DOHH2 (cell line): ENCODE results near the gene CDHR3.

Experiments used
- H3F3A ChIP-seq: fragments of 200-600 bp; sonication (generic), shearing (Covaris generic); 2 replicates; pipeline ENCODE4 v1.6.0; 2016; ENCODE audit warnings: antibody characterized with exemption, mild to moderate bottlenecking; ENCODE audit not compliant: control insufficient read depth, insufficient read depth
- H3K27ac ChIP-seq: fragments of 200-600 bp; sonication (generic); 2 replicates; pipeline ENCODE4 v1.5.1; 2014; ENCODE audit warnings: low read depth, mild to moderate bottlenecking, low read length, moderate library complexity
- H3K27me3 ChIP-seq: fragments of 200-600 bp; sonication (generic); 2 replicates; pipeline ENCODE4 v1.6.1; 2014; ENCODE audit warnings: mild to moderate bottlenecking, low read length, mixed read lengths; ENCODE audit not compliant: control insufficient read depth
- H3K36me3 ChIP-seq: fragments of 200-600 bp; sonication (generic); 2 replicates; pipeline ENCODE4 v1.6.1; 2014; ENCODE audit warnings: mild to moderate bottlenecking, low read length, moderate library complexity, mixed read lengths; ENCODE audit not compliant: control insufficient read depth
- H3K4me1 ChIP-seq: fragments of 200-600 bp; sonication (generic); 2 replicates; pipeline ENCODE4 v1.6.1; 2014; ENCODE audit warnings: mild to moderate bottlenecking, low read length, mixed read lengths; ENCODE audit not compliant: control insufficient read depth
- H3K4me2 ChIP-seq: fragments of 200-600 bp; sonication (generic); 2 replicates; pipeline ENCODE4 v1.6.0; 2014; ENCODE audit warnings: mild to moderate bottlenecking, low read length, moderate library complexity
- H3K4me3 ChIP-seq: fragments of 200-600 bp; sonication (generic); 2 replicates; pipeline ENCODE4 v1.5.1; 2014; ENCODE audit warnings: mild to moderate bottlenecking, low read length, mixed read lengths
- H3K79me2 ChIP-seq: fragments of 200-600 bp; sonication (generic); 2 replicates; pipeline ENCODE4 v1.6.1; 2014; ENCODE audit warnings: mild to moderate bottlenecking, low read length, mixed read lengths; ENCODE audit not compliant: control insufficient read depth
- H3K9me2 ChIP-seq: fragments of 200-600 bp; sonication (generic); replicated peaks from 2 replicates; pipeline ENCODE4 v1.6.1; 2014; ENCODE audit warnings: mild to moderate bottlenecking, low read length, mixed read lengths; ENCODE audit not compliant: control insufficient read depth
- H3K9me3 ChIP-seq: fragments of 200-600 bp; sonication (generic); 2 replicates; pipeline ENCODE4 v1.6.1; 2014; ENCODE audit warnings: antibody characterized with exemption, low read length, mixed read lengths; ENCODE audit not compliant: control insufficient read depth, insufficient read depth
- H4K20me1 ChIP-seq: fragments of 200-600 bp; sonication (generic); 2 replicates; pipeline ENCODE4 v1.6.0; 2014; ENCODE audit warnings: low read depth, mild to moderate bottlenecking, antibody characterized with exemption, low read length, moderate library complexity; ENCODE audit not compliant: control insufficient read depth, insufficient read depth
- EZH2phosphoT487 ChIP-seq: fragments of 200-600 bp; sonication (generic); IDR thresholded peaks from 2 replicates; pipeline ENCODE4 v1.6.1; 2017; ENCODE audit warnings: borderline replicate concordance, mild to moderate bottlenecking, antibody characterized with exemption, low read length, moderate library complexity, mixed read lengths
- TF ChIP-seq, protein P1 (sequence below): fragments of 200-600 bp; sonication (generic); IDR thresholded peaks from one replicate; pipeline ENCODE4 v1.5.1; 2014; ENCODE audit warnings: antibody characterized with exemption, mild to moderate bottlenecking, low read depth, low read length; ENCODE audit not compliant: poor library complexity, severe bottlenecking

The CDHR3 gene

DNA sequence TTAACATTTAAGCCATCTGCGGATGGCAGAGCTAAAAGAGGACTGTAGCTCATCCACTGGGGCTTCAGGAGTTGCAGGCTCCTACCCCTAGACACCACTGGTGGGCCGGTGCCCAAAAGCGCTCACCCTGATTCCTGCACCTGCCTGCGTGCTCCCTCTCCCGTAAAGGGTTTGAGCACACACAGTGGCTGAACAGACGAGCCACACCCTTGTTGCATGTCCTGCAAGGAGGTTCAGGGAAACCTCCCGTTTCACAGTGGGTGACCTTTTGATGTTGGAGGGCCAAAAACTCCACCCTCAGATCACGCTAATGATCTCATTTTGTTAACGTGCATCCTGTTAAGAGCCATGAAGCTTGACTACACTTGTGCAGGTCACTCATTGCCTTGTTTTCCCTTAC is 111.2 kb downstream of the CDHR3 start:
- no peaks in the 10 kb centered on the region for H3K9me3 ChIP-seq
- H3K4me1 ChIP-seq = peaks cover 99% of the 10 kb centered on the region
- no peaks in the 10 kb centered on the region for H4K20me1 ChIP-seq
- TF ChIP-seq, protein P1, sequence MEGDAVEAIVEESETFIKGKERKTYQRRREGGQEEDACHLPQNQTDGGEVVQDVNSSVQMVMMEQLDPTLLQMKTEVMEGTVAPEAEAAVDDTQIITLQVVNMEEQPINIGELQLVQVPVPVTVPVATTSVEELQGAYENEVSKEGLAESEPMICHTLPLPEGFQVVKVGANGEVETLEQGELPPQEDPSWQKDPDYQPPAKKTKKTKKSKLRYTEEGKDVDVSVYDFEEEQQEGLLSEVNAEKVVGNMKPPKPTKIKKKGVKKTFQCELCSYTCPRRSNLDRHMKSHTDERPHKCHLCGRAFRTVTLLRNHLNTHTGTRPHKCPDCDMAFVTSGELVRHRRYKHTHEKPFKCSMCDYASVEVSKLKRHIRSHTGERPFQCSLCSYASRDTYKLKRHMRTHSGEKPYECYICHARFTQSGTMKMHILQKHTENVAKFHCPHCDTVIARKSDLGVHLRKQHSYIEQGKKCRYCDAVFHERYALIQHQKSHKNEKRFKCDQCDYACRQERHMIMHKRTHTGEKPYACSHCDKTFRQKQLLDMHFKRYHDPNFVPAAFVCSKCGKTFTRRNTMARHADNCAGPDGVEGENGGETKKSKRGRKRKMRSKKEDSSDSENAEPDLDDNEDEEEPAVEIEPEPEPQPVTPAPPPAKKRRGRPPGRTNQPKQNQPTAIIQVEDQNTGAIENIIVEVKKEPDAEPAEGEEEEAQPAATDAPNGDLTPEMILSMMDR = no peak
- TF ChIP-seq EZH2phosphoT487 = no peak
- H3K27ac ChIP-seq = peak overlapping the region; percentile 97
- H3K36me3 ChIP-seq = peaks cover 9% of the 10 kb centered on the region
- H3K4me2 ChIP-seq = peak overlapping the region; percentile 93
- H3K4me3 ChIP-seq = peak overlapping the region; percentile 79
- peaks cover 19% of the 10 kb centered on the region for H3K79me2 ChIP-seq
- H3K9me2 ChIP-seq = no peaks in the 10 kb centered on the region
- no peaks in the 10 kb centered on the region for H3K27me3 ChIP-seq
- H3F3A ChIP-seq = peaks cover 76% of the 10 kb centered on the region

- Histone ChIP-seq H3K4me1 (peaks cover 99% of the 10 kb centered on the region), H3K4me2 (peak overlapping the region; percentile 93), H3K9me3 (no peaks in the 10 kb centered on the region), H3K27ac (peak overlapping the region; percentile 97), H3K36me3 (no peaks in the 10 kb centered on the region; the same call in 1 of the 2 replicates), H3K79me2 (peaks cover 6% of the 10 kb centered on the region), H3K9me2 (no peaks in the 10 kb centered on the region), H3K27me3 (no peaks in the 10 kb centered on the region), H3K4me3 (peak overlapping the region; percentile 55), H4K20me1 (no peaks in the 10 kb centered on the region), H3F3A (peaks cover 64% of the 10 kb centered on the region)
- no peak for TF ChIP-seq EZH2phosphoT487
- TF ChIP-seq, protein P1 = no peak
These were observed 112.9 kb downstream of the CDHR3 start for GRCh38 chr7:106075937-106076336.

GRCh38 chr7:106076537-106076936 is 113.5 kb downstream of the CDHR3 start:
- Histone ChIP-seq H3K9me3 (no peaks in the 10 kb centered on the region), H4K20me1 (no peaks in the 10 kb centered on the region), H3K79me2 (peaks cover 6% of the 10 kb centered on the region), H3K36me3 (no peaks in the 10 kb centered on the region; the same call in 1 of the 2 replicates), H3K4me3 (peak overlapping the region; percentile 55), H3K27me3 (no peaks in the 10 kb centered on the region), H3K4me1 (peaks cover 100% of the 10 kb centered on the region), H3K4me2 (peak overlapping the region; percentile 93), H3F3A (peaks cover 63% of the 10 kb centered on the region), H3K9me2 (no peaks in the 10 kb centered on the region), H3K27ac (peak overlapping the region; percentile 97)
- TF ChIP-seq, protein P1 = no peak
- no peak for TF ChIP-seq EZH2phosphoT487
